Activated naive CD8-positive, alpha-beta T cell treated with anti-CD3 and anti-CD28 coated beads, Interleukin-2, amount 50 U/mL, for 24 hours (primary cell): Measurements from ENCODE around the gene ST3GAL5.

Source experiments
- ATAC-seq: fragments of 150-1000 bp; cut with Tn5 transposase; one replicate; pipeline ENCODE4 v1.10.0; 2021
- DNase-seq: peaks from one replicate; pipeline ENCODE4 v3.0.0; 2021
- H3K27ac Mint-ChIP-seq: one replicate; pipeline ENCODE4 v1.8.0; 2021; ENCODE audit warnings: mild to moderate bottlenecking, mixed read lengths
- H3K27me3 Mint-ChIP-seq: one replicate; pipeline ENCODE4 v1.8.0; 2021; ENCODE audit warnings: mixed read lengths
- H3K36me3 Mint-ChIP-seq: one replicate; pipeline ENCODE4 v1.8.0; 2021; ENCODE audit warnings: low read depth, mixed read lengths
- H3K4me1 Mint-ChIP-seq: one replicate; pipeline ENCODE4 v1.8.0; 2021; ENCODE audit warnings: mixed read lengths
- H3K4me3 Mint-ChIP-seq: one replicate; pipeline ENCODE4 v1.8.0; 2021; ENCODE audit warnings: mild to moderate bottlenecking, moderate library complexity, mixed read lengths
- H3K9me3 Mint-ChIP-seq: one replicate; pipeline ENCODE4 v1.8.0; 2021; ENCODE audit warnings: mixed read lengths

The ST3GAL5 gene

GRCh38 chr2:85810371-85811179 lies 78.2 kb downstream of the ST3GAL5 start:
- Mint-ChIP-seq H3K36me3 (no peaks in the 10 kb centered on the region), H3K27ac (no peak overlapping the region)
- no peak for ATAC-seq

GRCh38 chr2:85807756-85808155 lies 81.0 kb downstream of the ST3GAL5 start:
- H3K4me1 Mint-ChIP-seq, result peaks cover 10% of the 10 kb centered on the region
- H3K9me3 Mint-ChIP-seq, result no peaks in the 10 kb centered on the region
- no peak for DNase-seq
- H3K36me3 Mint-ChIP-seq, result no peaks in the 10 kb centered on the region
- no peak overlapping the region for H3K27ac Mint-ChIP-seq
- no peak for ATAC-seq
- H3K27me3 Mint-ChIP-seq, result peaks cover 4% of the 10 kb centered on the region
- no peak overlapping the region for H3K4me3 Mint-ChIP-seq

More at GRCh38 chr2:85810371-85811179, 78.2 kb downstream of the ST3GAL5 start:
- Mint-ChIP-seq H3K27me3 (peaks cover 7% of the 10 kb centered on the region), H3K4me3 (no peak overlapping the region), H3K4me1 (no peaks in the 10 kb centered on the region), H3K9me3 (no peaks in the 10 kb centered on the region)
- no peak for DNase-seq

DNA sequence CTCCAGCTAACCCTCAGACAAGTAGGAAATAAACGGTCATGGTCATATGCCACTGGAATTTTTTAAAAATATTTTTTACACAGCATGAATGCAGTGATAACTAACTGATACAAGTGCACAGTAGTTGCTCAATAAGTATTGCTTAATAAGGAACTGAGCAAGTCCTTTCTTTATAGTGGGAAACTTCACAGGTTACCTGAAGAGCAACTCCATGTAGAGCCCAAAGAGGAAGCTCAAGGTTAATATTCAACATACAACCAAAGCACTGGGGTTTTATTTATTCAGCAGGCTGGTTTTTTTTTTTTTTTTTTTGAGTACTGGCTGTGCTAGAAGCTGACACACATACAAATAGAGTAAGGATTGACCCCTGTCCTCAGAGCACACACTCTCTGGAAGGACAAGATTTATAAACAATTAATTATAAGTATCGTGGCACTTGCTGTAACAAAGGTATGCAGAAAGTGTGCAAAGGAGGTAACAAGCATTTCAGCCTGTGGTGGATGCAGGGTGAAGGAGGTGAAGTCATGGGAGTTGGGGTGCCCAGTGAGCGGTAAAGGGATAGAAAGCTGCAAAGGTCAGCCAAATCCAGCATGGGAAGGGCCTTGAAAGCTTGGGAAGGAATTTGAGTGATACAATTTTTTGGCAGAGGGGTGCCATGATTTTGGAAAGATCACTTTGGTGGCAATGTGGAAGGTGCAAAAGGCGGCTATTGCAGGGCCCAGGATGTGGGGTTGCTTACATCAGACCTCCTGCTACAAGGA lies 82.3 kb downstream of the ST3GAL5 start:
- no peaks in the 10 kb centered on the region for H3K36me3 Mint-ChIP-seq
- peaks cover 4% of the 10 kb centered on the region for H3K27me3 Mint-ChIP-seq
- H3K4me3 Mint-ChIP-seq, result no peak overlapping the region
- no peak overlapping the region for H3K27ac Mint-ChIP-seq
- H3K4me1 Mint-ChIP-seq, result peaks cover 10% of the 10 kb centered on the region
- H3K9me3 Mint-ChIP-seq, result no peaks in the 10 kb centered on the region
- ATAC-seq (no peak), DNase-seq (no peak)

GRCh38 chr2:85804583-85804982 lies 84.2 kb downstream of the ST3GAL5 start:
- ATAC-seq, result peak; percentile 59
- DNase-seq, result no peak
- Mint-ChIP-seq H3K9me3 (no peaks in the 10 kb centered on the region), H3K36me3 (no peaks in the 10 kb centered on the region), H3K4me1 (peaks cover 10% of the 10 kb centered on the region), H3K27me3 (no peaks in the 10 kb centered on the region), H3K27ac (no peak overlapping the region), H3K4me3 (no peak overlapping the region)

GRCh38 chr2:85803704-85804425 lies 84.9 kb downstream of the ST3GAL5 start:
- no peak for ATAC-seq
- peaks cover 10% of the 10 kb centered on the region for H3K4me1 Mint-ChIP-seq

GRCh38 chr2:85802354-85803103 lies 86.3 kb downstream of the ST3GAL5 start:
- H3K27me3 Mint-ChIP-seq, result peaks cover under 1% of the 10 kb centered on the region
- H3K36me3 Mint-ChIP-seq, result no peaks in the 10 kb centered on the region
- peaks cover 10% of the 10 kb centered on the region for H3K4me1 Mint-ChIP-seq
- H3K4me3 Mint-ChIP-seq, result no peak overlapping the region
- ATAC-seq, result no peak
- H3K27ac Mint-ChIP-seq, result no peak overlapping the region
- H3K9me3 Mint-ChIP-seq, result no peaks in the 10 kb centered on the region
- DNase-seq, result no peak

More at GRCh38 chr2:85803704-85804425, 84.9 kb downstream of the ST3GAL5 start:
- Mint-ChIP-seq H3K4me3 (no peak overlapping the region), H3K27ac (no peak overlapping the region), H3K9me3 (no peaks in the 10 kb centered on the region), H3K36me3 (no peaks in the 10 kb centered on the region), H3K27me3 (no peaks in the 10 kb centered on the region)
- DNase-seq, result no peak

- Mint-ChIP-seq H3K4me3 (no peak overlapping the region), H3K27me3 (peaks cover 3% of the 10 kb centered on the region)
These were observed 86.9 kb downstream of the ST3GAL5 start for GRCh38 chr2:85801871-85802270.

DNA sequence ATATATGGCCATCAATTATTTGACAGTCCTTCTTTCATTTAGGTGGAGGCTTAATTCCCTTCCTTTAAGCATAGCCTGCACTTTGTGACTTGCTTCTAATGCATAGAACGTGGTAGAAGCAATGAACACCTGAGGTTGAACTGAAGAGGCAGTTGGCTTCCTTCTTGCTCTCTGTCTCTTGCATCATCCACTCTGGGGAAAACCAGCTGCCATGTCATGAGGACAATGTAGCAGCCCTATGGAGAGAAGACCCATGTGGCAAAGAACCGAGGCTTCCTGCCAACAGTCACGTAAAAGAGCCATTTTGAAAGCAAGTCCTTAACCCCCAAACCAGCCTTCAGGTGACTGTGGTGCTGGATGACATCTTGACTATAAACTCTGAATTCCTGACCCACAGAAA lies 88.2 kb downstream of the ST3GAL5 start:
- H3K9me3 Mint-ChIP-seq, result no peaks in the 10 kb centered on the region
- no peak overlapping the region for H3K4me3 Mint-ChIP-seq
- H3K27ac Mint-ChIP-seq, result no peak overlapping the region
- peaks cover 10% of the 10 kb centered on the region for H3K4me1 Mint-ChIP-seq
- DNase-seq, result no peak
- no peak for ATAC-seq
- no peaks in the 10 kb centered on the region for H3K36me3 Mint-ChIP-seq
- H3K27me3 Mint-ChIP-seq, result peaks cover 3% of the 10 kb centered on the region

More at GRCh38 chr2:85801871-85802270, 86.9 kb downstream of the ST3GAL5 start:
- H3K4me1 Mint-ChIP-seq, result peaks cover 10% of the 10 kb centered on the region
- DNase-seq (no peak), ATAC-seq (no peak)
- H3K36me3 Mint-ChIP-seq, result no peaks in the 10 kb centered on the region
- no peaks in the 10 kb centered on the region for H3K9me3 Mint-ChIP-seq
- H3K27ac Mint-ChIP-seq, result no peak overlapping the region

GRCh38 chr2:85799215-85799956 lies 89.4 kb downstream of the ST3GAL5 start:
- H3K4me1 Mint-ChIP-seq, result peaks cover 7% of the 10 kb centered on the region
- H3K36me3 Mint-ChIP-seq, result no peaks in the 10 kb centered on the region
- H3K27me3 Mint-ChIP-seq, result peaks cover 3% of the 10 kb centered on the region
- H3K9me3 Mint-ChIP-seq, result no peaks in the 10 kb centered on the region
- ATAC-seq (no peak), DNase-seq (no peak)
- no peak overlapping the region for H3K4me3 Mint-ChIP-seq
- no peak overlapping the region for H3K27ac Mint-ChIP-seq

- no peaks in the 10 kb centered on the region for H3K36me3 Mint-ChIP-seq
- H3K4me3 Mint-ChIP-seq, result no peak overlapping the region
- H3K9me3 Mint-ChIP-seq, result no peaks in the 10 kb centered on the region
- no peaks in the 10 kb centered on the region for H3K4me1 Mint-ChIP-seq
- no peak for DNase-seq
- peaks cover 3% of the 10 kb centered on the region for H3K27me3 Mint-ChIP-seq
- no peak for ATAC-seq
- H3K27ac Mint-ChIP-seq, result no peak overlapping the region
These were observed 90.9 kb downstream of the ST3GAL5 start for GRCh38 chr2:85797921-85798320.

DNA sequence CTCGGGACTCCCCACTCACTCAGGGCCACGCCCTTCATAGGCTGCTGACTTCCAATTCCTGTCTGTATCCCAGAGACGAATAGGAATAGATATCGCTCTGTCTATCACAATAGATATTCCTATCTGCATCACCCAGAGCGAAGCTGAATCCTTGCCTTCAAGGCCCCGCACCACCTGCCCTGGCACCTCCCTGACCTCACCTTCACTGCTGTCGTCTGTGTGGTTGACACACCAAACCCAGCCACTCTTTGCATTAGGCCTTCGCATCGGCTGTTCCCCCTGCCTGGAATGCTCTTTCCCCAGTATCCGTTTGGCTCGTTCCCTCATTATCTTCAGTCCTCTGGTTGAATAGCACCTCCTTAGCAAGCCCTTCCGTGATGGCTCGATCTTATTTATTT lies 91.5 kb downstream of the ST3GAL5 start:
- Mint-ChIP-seq H3K36me3 (no peaks in the 10 kb centered on the region), H3K4me3 (no peak overlapping the region), H3K27me3 (peaks cover 3% of the 10 kb centered on the region), H3K27ac (no peak overlapping the region), H3K4me1 (no peaks in the 10 kb centered on the region), H3K9me3 (no peaks in the 10 kb centered on the region)
- ATAC-seq (no peak), DNase-seq (no peak)

GRCh38 chr2:85796341-85797262 lies 92.2 kb downstream of the ST3GAL5 start:
- Mint-ChIP-seq H3K27ac (no peak overlapping the region), H3K27me3 (peaks cover 3% of the 10 kb centered on the region), H3K4me3 (no peak overlapping the region), H3K9me3 (no peaks in the 10 kb centered on the region), H3K36me3 (no peaks in the 10 kb centered on the region), H3K4me1 (no peaks in the 10 kb centered on the region)
- no peak for DNase-seq
- ATAC-seq, result no peak

DNA sequence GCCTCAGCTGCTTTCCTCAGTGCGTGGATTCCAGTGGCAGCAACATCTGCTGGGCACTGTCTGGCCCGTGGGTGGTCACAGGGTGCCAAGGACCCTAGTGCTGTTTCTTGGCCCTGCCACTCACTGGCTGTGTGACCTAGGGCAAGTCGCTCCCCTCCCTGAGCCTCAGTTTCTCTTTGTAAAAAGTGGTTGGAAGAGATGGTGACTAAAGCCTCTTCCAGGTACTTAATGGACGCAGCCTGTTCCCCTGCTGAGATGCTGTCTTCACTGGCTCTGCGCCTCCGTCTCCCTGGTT lies 92.8 kb downstream of the ST3GAL5 start:
- DNase-seq (no peak), ATAC-seq (no peak)
- Mint-ChIP-seq H3K9me3 (no peaks in the 10 kb centered on the region), H3K27ac (no peak overlapping the region), H3K27me3 (peaks cover 3% of the 10 kb centered on the region), H3K4me1 (no peaks in the 10 kb centered on the region), H3K36me3 (no peaks in the 10 kb centered on the region), H3K4me3 (no peak overlapping the region)
